HepG2 (cell line): ENCODE measurements around the gene BCO1. TPM values are rescaled to one million over a fixed set of nuclear protein-coding genes. Genes with fewer than 3 reads are reported as not detected.

Source experiments
- ATF4 ChIP-seq, 2 experiments: fragments of 450-650 bp in 1 of 2; sonication (generic) in 1 of 2; formaldehyde crosslinking; IDR thresholded peaks; 2 replicates each; pipeline versions ENCODE4 v1.5.0 to v1.8.0; 2020 to 2022; ENCODE audit warnings: mild to moderate bottlenecking in 1 of 2, missing genetic modification reagents in 1 of 2
- FOXK1 ChIP-seq: sonication (generic); formaldehyde crosslinking; IDR thresholded peaks from 2 replicates; pipeline ENCODE4 v1.4.0; 2020; ENCODE audit warnings: low read depth, missing genetic modification reagents, borderline replicate concordance
- GMEB1 ChIP-seq: sonication (generic); formaldehyde crosslinking; IDR thresholded peaks from 2 replicates; pipeline ENCODE4 v1.5.1; 2020; ENCODE audit warnings: missing genetic modification reagents, mild to moderate bottlenecking, borderline replicate concordance
- HES4 ChIP-seq: sonication (generic); formaldehyde crosslinking; IDR thresholded peaks from 2 replicates; pipeline ENCODE4 v1.9.0; 2021; ENCODE audit warnings: mild to moderate bottlenecking, missing genetic modification reagents, borderline replicate concordance
- HNRNPUL1 ChIP-seq: fragments of 200-400 bp; formaldehyde crosslinking; IDR thresholded peaks from 2 replicates; pipeline ENCODE4 v1.6.1; 2017; ENCODE audit warnings: low read depth, mild to moderate bottlenecking, low read length, moderate library complexity
- HOXA5 ChIP-seq: sonication (generic); formaldehyde crosslinking; IDR thresholded peaks from 2 replicates; pipeline ENCODE4 v1.4.0; 2020; ENCODE audit warnings: missing genetic modification reagents
- NFE2L1 ChIP-seq: sonication (generic); formaldehyde crosslinking; IDR thresholded peaks from 2 replicates; pipeline ENCODE4 v1.4.0; 2020; ENCODE audit warnings: missing genetic modification reagents, mild to moderate bottlenecking, borderline replicate concordance
- PBX3 ChIP-seq: sonication (generic); formaldehyde crosslinking; IDR thresholded peaks from 2 replicates; pipeline ENCODE4 v1.8.1; 2023; ENCODE audit warnings: missing genetic modification reagents, inconsistent platforms, borderline replicate concordance
- SP1 ChIP-seq, 2 experiments: fragments of 450-650 bp in 1 of 2; sonication (generic) in 1 of 2; formaldehyde crosslinking in 1 of 2; IDR thresholded peaks; 2 replicates each; pipeline versions ENCODE4 v1.4.0 to v1.6.1; 2016 to 2020; ENCODE audit warnings: missing genetic modification reagents in 1 of 2
- ZBTB26 ChIP-seq: IDR thresholded peaks from 2 replicates; pipeline ENCODE4 v1.6.1; 2016; ENCODE audit warnings: missing compliant biosample characterization, missing genetic modification reagents, borderline replicate concordance
- ZFP90 ChIP-seq: sonication (generic); formaldehyde crosslinking; IDR thresholded peaks from 2 replicates; pipeline ENCODE4 v1.8.0; 2022; ENCODE audit warnings: missing genetic modification reagents, mild to moderate bottlenecking, inconsistent platforms, borderline replicate concordance
- ZKSCAN8 ChIP-seq: IDR thresholded peaks from 2 replicates; pipeline ENCODE4 v1.6.1; 2016; ENCODE audit warnings: borderline replicate concordance, missing genetic modification reagents, missing compliant biosample characterization
- ZMYM3 ChIP-seq: sonication (generic); formaldehyde crosslinking; IDR thresholded peaks from 2 replicates; pipeline ENCODE4 v1.5.1; 2020; ENCODE audit warnings: mild to moderate bottlenecking, missing genetic modification reagents
- ZNF121 ChIP-seq: sonication (generic); formaldehyde crosslinking; IDR thresholded peaks from 2 replicates; pipeline ENCODE4 v1.5.0; 2020; ENCODE audit warnings: mild to moderate bottlenecking, missing genetic modification reagents
- ZNF224 ChIP-seq: sonication (generic); formaldehyde crosslinking; IDR thresholded peaks from 2 replicates; pipeline ENCODE4 v1.5.0; 2020; ENCODE audit warnings: mild to moderate bottlenecking, missing genetic modification reagents
- ZNF329 ChIP-seq: sonication (generic); formaldehyde crosslinking; IDR thresholded peaks from 2 replicates; pipeline ENCODE4 v1.9.0; 2021; ENCODE audit warnings: low read depth, mild to moderate bottlenecking, missing genetic modification reagents
- ZNF513 ChIP-seq: sonication (generic); formaldehyde crosslinking; conservative IDR thresholded peaks from 2 replicates; pipeline ENCODE4 v1.5.0; 2020; ENCODE audit warnings: missing genetic modification reagents
- ZNF564 ChIP-seq: sonication (generic); formaldehyde crosslinking; IDR thresholded peaks from 2 replicates; pipeline ENCODE4 v1.8.1; 2023; ENCODE audit warnings: mild to moderate bottlenecking, missing genetic modification reagents
- ZNF746 ChIP-seq: sonication (generic); formaldehyde crosslinking; IDR thresholded peaks from 2 replicates; pipeline ENCODE4 v1.8.0; 2022; ENCODE audit warnings: mild to moderate bottlenecking, missing genetic modification reagents
- ZNF781 ChIP-seq: sonication (generic); formaldehyde crosslinking; IDR thresholded peaks from 2 replicates; pipeline ENCODE4 v1.5.1; 2020; ENCODE audit warnings: borderline replicate concordance, mild to moderate bottlenecking, missing genetic modification reagents; ENCODE audit errors: not compliant biosample characterization
- ZNF792 ChIP-seq: IDR thresholded peaks from 2 replicates; pipeline ENCODE4 v1.6.1; 2016
- ZNF879 ChIP-seq: sonication (generic); formaldehyde crosslinking; IDR thresholded peaks from 2 replicates; pipeline ENCODE4 v1.8.1; 2023; ENCODE audit warnings: missing genetic modification reagents
- polyA plus RNA-seq, 8 experiments: library from polyadenylated mRNA; depleted of rRNA in 3 of 8; stranded (reverse) in 7 of 8; unstranded in 1 of 8; fragments of >200 nt; fragmentation: Illumina TruSeq in 4 of 8; extraction: Trizol in 4 of 8; gene quantifications; 2 replicates each; pipeline versions ENCODE4 v1.2.1 to v1.2.3, GENCODE V29; 2011 to 2016; ENCODE audit warnings: low read depth in 4 of 8, missing spikeins in 1 of 8, mixed read lengths in 1 of 8; ENCODE audit not compliant: insufficient read depth in 1 of 8
- total RNA-seq, 5 experiments: library from RNA; depleted of rRNA; stranded (reverse); fragments of >200 nt; fragmentation: Illumina TruSeq; extraction: Trizol; gene quantifications; 2 replicates each; pipeline ENCODE4 v1.2.3, GENCODE V29; 2016; ENCODE audit warnings: low read depth in 1 of 5

The BCO1 gene
- total and polyA plus RNA-seq, 2 of the 13 experiments (the other 11 are each of a cell fraction or from before 2014, with no cell fraction given) = 0.11 TPM; not detected in 1

- no peak; the same call in 1 of the 2 replicates for TF ChIP-seq PBX3
- no peak for TF ChIP-seq ZNF513
- no peak for TF ChIP-seq ZNF329 (CRISPR knock-in tag)
- peak; percentile 83 for TF ChIP-seq ZNF564 (CRISPR knock-in tag)
- TF ChIP-seq ATF4 (CRISPR knock-in tag; IDR thresholded peaks at IDR 0.05) = no peak
- peak; percentile 73; the same call in 1 of the 2 replicates for TF ChIP-seq HES4
- 0 out of 2 replicates have a peak, but pooled peaks have one; percentile 56 for TF ChIP-seq HOXA5 (CRISPR knock-in tag)
- TF ChIP-seq ZBTB26 (CRISPR knock-in tag) = no peak
- no peak; the same call in 1 of the 2 replicates for TF ChIP-seq ZFP90 (CRISPR knock-in tag)
- TF ChIP-seq ZNF746 (CRISPR knock-in tag) = no peak; the same call in 1 of the 2 replicates
- TF ChIP-seq ZNF224 (CRISPR knock-in tag) = 0 out of 2 replicates have a peak, but pooled peaks have one; percentile 88
- no peak for TF ChIP-seq ZNF879
- TF ChIP-seq NFE2L1 (CRISPR knock-in tag) = no peak
- TF ChIP-seq SP1 (IDR thresholded peaks at IDR 0.05) = no peak
- TF ChIP-seq SP1 (CRISPR knock-in tag; IDR thresholded peaks at IDR 0.05) = peak; percentile 95
- peak; percentile 48; the same call in 1 of the 2 replicates for TF ChIP-seq ZMYM3 (CRISPR knock-in tag)
- peak; percentile 97 for TF ChIP-seq GMEB1 (CRISPR knock-in tag)
- no peak for TF ChIP-seq ZNF121 (CRISPR knock-in tag)
- TF ChIP-seq ZNF792 (CRISPR knock-in tag) = 0 out of 2 replicates have a peak, but pooled peaks have one; percentile 76
- peak; percentile 26; the same call in 1 of the 2 replicates for TF ChIP-seq ZKSCAN8 (CRISPR knock-in tag)
- TF ChIP-seq FOXK1 (CRISPR knock-in tag) = peak; percentile 79; the same call in 1 of the 2 replicates
- no peak for TF ChIP-seq ZNF781 (CRISPR knock-in tag)
- no peak for TF ChIP-seq HNRNPUL1
Measured at GRCh38 chr16:81314603-81315270, 76.2 kb downstream of the BCO1 start, which contains the start of gene GAN (continued).
